AG04449 (cell line): ENCODE measurements around the gene TNFRSF11A.

ENCODE experiments used
- CTCF ChIA-PET: fragments of 350-600 bp; formaldehyde crosslinking; extraction: SDS; loops from one replicate; lab custom pipeline; 2021; ENCODE audit warnings: antibody characterized with exemption; lab: Yijun Ruan, JAX
- POLR2A ChIA-PET: fragments of 400-600, 350-600 bp; formaldehyde crosslinking; extraction: SDS; loops from one replicate; lab custom pipeline; 2020; ENCODE audit warnings: antibody characterized with exemption, inconsistent platforms; lab: Yijun Ruan, JAX
- DNase-seq: peaks from one replicate; pipeline ENCODE4 v3.0.0-alpha.2; 2010; ENCODE audit warnings: low read depth, low spot score
- H3K4me3 ChIP-seq: 2 replicates; pipeline ENCODE4 v1.5.1; 2011; ENCODE audit warnings: low read depth, mild to moderate bottlenecking, control low read depth, low read length
- CTCF ChIP-seq: IDR thresholded peaks from one replicate; pipeline ENCODE4 v1.5.1; 2011; ENCODE audit warnings: mild to moderate bottlenecking, moderate library complexity, low read length, control low read depth, inconsistent platforms; ENCODE audit not compliant: insufficient read depth; ENCODE audit errors: missing control alignments

TNFRSF11A gene

GRCh38 chr18:62332964-62333695 is 8.0 kb downstream of the TNFRSF11A start:
- no peak for TF ChIP-seq CTCF
- no peak for DNase-seq
- H3K4me3 ChIP-seq, result no peak overlapping the region
- ChIA-PET CTCF (no interaction called here), POLR2A (no interaction called here)

- no peak overlapping the region for H3K4me3 ChIP-seq
- POLR2A ChIA-PET, result interaction anchor here (0.7 kb wide), 1 partner anchor 52 kb away, joined by 3 read pairs; no protein-coding TSS in a partner anchor
- TF ChIP-seq CTCF, result no peak
Observed at GRCh38 chr18:62334120-62334519, 9.0 kb downstream of the TNFRSF11A start.

GRCh38 chr18:62335494-62335893 is 10.4 kb downstream of the TNFRSF11A start:
- no peak for TF ChIP-seq CTCF
- H3K4me3 ChIP-seq, result no peak overlapping the region
- POLR2A ChIA-PET, result no interaction called here
- DNase-seq, result no peak
- CTCF ChIA-PET, result no interaction called here

More at GRCh38 chr18:62334120-62334519, 9.0 kb downstream of the TNFRSF11A start:
- CTCF ChIA-PET, result no interaction called here
- no peak for DNase-seq

- TF ChIP-seq CTCF, result no peak
- ChIA-PET CTCF (no interaction called here), POLR2A (no interaction called here)
- no peak overlapping the region for H3K4me3 ChIP-seq
- no peak for DNase-seq
Observed at GRCh38 chr18:62336618-62337017, 11.5 kb downstream of the TNFRSF11A start.

GRCh38 chr18:62337336-62337735 is 12.2 kb downstream of the TNFRSF11A start:
- H3K4me3 ChIP-seq, result no peak overlapping the region
- ChIA-PET POLR2A (no interaction called here), CTCF (no interaction called here)
- TF ChIP-seq CTCF, result no peak
- no peak for DNase-seq

- POLR2A ChIA-PET, result no interaction called here
- DNase-seq, result no peak
- TF ChIP-seq CTCF, result no peak
- H3K4me3 ChIP-seq, result no peak overlapping the region
- CTCF ChIA-PET, result no interaction called here
Observed at GRCh38 chr18:62338446-62339105, 13.5 kb downstream of the TNFRSF11A start.
